PC-9 (cell line): ENCODE data around the gene CDYL2. TPM values are rescaled to one million over a fixed set of nuclear protein-coding genes. Genes with fewer than 3 reads are reported as not detected.

ENCODE experiments used
- BruUV-seq: library from RNA; stranded (reverse); fragments of 400-500 nt; replicated peaks from 2 replicates; lab custom pipeline; 2021; lab: Mats Ljungman, UMichigan
- CTCF ChIA-PET: fragments of 300-600 bp; sonication (Branson Sonifier 250); formaldehyde crosslinking; loops from one replicate; lab custom pipeline; 2022; ENCODE audit warnings: antibody characterized with exemption; lab: Charles Lee
- POLR2A ChIA-PET: fragments of 300-600 bp; sonication (Branson Sonifier 250); formaldehyde crosslinking; loops from one replicate; lab custom pipeline; 2022; ENCODE audit warnings: antibody characterized with exemption; ENCODE audit not compliant: unreplicated experiment; lab: Charles Lee
- DNase-seq, 2 experiments: peaks; one replicate each; pipeline versions ENCODE4 v3.0.0 to v3.0.0-alpha.2; 2015 to 2022; ENCODE audit warnings: mixed read lengths in 1 of 2
- H2AFZ ChIP-seq: fragments of 200-600 bp; sonication (generic); 2 replicates; pipeline ENCODE4 v1.8.1; 2017; ENCODE audit warnings: antibody characterized with exemption
- H3F3A ChIP-seq: fragments of 200-600 bp; sonication (generic); 2 replicates; pipeline ENCODE4 v1.8.1; 2017; ENCODE audit warnings: antibody characterized with exemption, mild to moderate bottlenecking, low read depth; ENCODE audit not compliant: insufficient read depth
- H3K27ac ChIP-seq: fragments of 200-600 bp; sonication (generic); 2 replicates; pipeline ENCODE4 v1.6.1; 2016; ENCODE audit warnings: mixed run types
- H3K27me3 ChIP-seq: fragments of 200-600 bp; sonication (generic); 2 replicates; pipeline ENCODE4 v1.6.1; 2016; ENCODE audit warnings: low read depth, mixed run types; ENCODE audit not compliant: insufficient read depth
- H3K36me3 ChIP-seq: fragments of 200-600 bp; sonication (generic); 2 replicates; pipeline ENCODE4 v1.6.1; 2016; ENCODE audit warnings: low read depth, mixed run types
- H3K4me1 ChIP-seq: fragments of 200-600 bp; sonication (generic); replicated peaks from 2 replicates; pipeline ENCODE4 v1.6.1; 2016; ENCODE audit warnings: mixed run types; ENCODE audit not compliant: insufficient read depth
- H3K4me2 ChIP-seq: fragments of 200-600 bp; sonication (generic); 2 replicates; pipeline ENCODE4 v1.6.1; 2017; ENCODE audit warnings: mixed run types
- H3K4me3 ChIP-seq: fragments of 200-600 bp; sonication (generic); 2 replicates; pipeline ENCODE4 v1.6.1; 2016; ENCODE audit warnings: mixed run types
- H3K79me2 ChIP-seq: fragments of 200-600 bp; sonication (generic); 2 replicates; pipeline ENCODE4 v1.6.1; 2017; ENCODE audit warnings: low read depth, mixed run types
- H3K9me2 ChIP-seq: fragments of 200-600 bp; sonication (generic); 2 replicates; pipeline ENCODE4 v1.8.1; 2017; ENCODE audit warnings: mild to moderate bottlenecking; ENCODE audit not compliant: insufficient read depth
- H3K9me3 ChIP-seq: fragments of 200-600 bp; sonication (generic); 2 replicates; pipeline ENCODE4 v1.8.1; 2016; ENCODE audit warnings: low read depth; ENCODE audit not compliant: insufficient read depth
- H4K20me1 ChIP-seq: fragments of 200-600 bp; sonication (generic); 2 replicates; pipeline ENCODE4 v1.8.1; 2017; ENCODE audit not compliant: insufficient read depth
- CTCF ChIP-seq: fragments of 200-600 bp; sonication (generic); conservative IDR thresholded peaks from 2 replicates; pipeline ENCODE4 v1.6.1; 2017; ENCODE audit warnings: mixed run types, antibody characterized with exemption, mild to moderate bottlenecking, moderate library complexity
- EZH2 ChIP-seq: fragments of 200-600 bp; sonication (generic); IDR thresholded peaks from 2 replicates; pipeline ENCODE4 v1.8.0; 2017; ENCODE audit warnings: antibody characterized with exemption, low read depth
- intact Hi-C: fragments of 100-400 bp; cut with micrococcal nuclease; formaldehyde crosslinking; loops from one replicate; pipeline ENCODE4 v1.10.0; 2022; ENCODE audit not compliant: unreplicated experiment
- total RNA-seq: library from RNA; stranded (reverse); gene quantifications from 2 replicates; pipeline ENCODE4 v1.2.3, GENCODE V29; 2021

The CDYL2 gene
- total RNA-seq, 1 experiment from 2014 or later = 3.3 TPM

DNA sequence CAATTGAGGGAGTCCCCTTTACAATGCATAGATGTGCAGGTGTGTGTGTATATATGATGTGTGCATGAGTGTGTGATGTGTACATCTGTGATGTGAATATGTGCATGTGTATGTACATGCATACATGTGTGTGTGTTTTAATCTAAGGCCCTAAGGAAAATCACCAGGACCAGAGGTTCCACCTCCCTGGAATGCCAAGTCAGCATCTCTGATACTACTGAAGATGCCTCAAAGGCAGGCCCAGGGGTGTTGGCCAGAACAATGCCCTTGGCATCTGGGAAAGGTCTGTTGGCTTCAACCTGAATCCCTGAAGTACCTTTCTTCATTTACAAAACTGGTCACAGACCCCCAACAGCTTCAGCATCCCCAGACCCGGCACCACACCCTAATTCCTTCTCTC, 129.5 kb downstream of the CDYL2 start:
- intact Hi-C loops = no loop called here
- no TSS peak for BruUV-seq
- no peaks in the 10 kb centered on the region for H3K36me3 ChIP-seq
- no peak overlapping the region for H2AFZ ChIP-seq
- H3F3A ChIP-seq = no peaks in the 10 kb centered on the region
- no peaks in the 10 kb centered on the region for H3K9me3 ChIP-seq
- H4K20me1 ChIP-seq = no peaks in the 10 kb centered on the region
- TF ChIP-seq CTCF = no peak
- TF ChIP-seq EZH2 = no peak
- H3K79me2 ChIP-seq = no peaks in the 10 kb centered on the region
- ChIA-PET POLR2A (no interaction called here), CTCF (no interaction called here)
- DNase-seq = no peak
- no peak overlapping the region for H3K4me2 ChIP-seq
- H3K27ac ChIP-seq = no peak overlapping the region
- no peaks in the 10 kb centered on the region for H3K4me1 ChIP-seq
- no peaks in the 10 kb centered on the region for H3K9me2 ChIP-seq
- H3K4me3 ChIP-seq = no peak overlapping the region
- peaks cover 37% of the 10 kb centered on the region for H3K27me3 ChIP-seq

- Histone ChIP-seq H4K20me1 (no peaks in the 10 kb centered on the region), H3K36me3 (no peaks in the 10 kb centered on the region), H3F3A (no peaks in the 10 kb centered on the region), H3K4me3 (no peak overlapping the region), H3K4me2 (no peak overlapping the region), H3K27me3 (peaks cover 54% of the 10 kb centered on the region), H3K27ac (no peak overlapping the region), H3K9me3 (no peaks in the 10 kb centered on the region), H3K9me2 (no peaks in the 10 kb centered on the region), H3K79me2 (no peaks in the 10 kb centered on the region), H2AFZ (no peak overlapping the region), H3K4me1 (no peaks in the 10 kb centered on the region)
- CTCF ChIA-PET = no interaction called here
- no peak for TF ChIP-seq EZH2
- no peak for TF ChIP-seq CTCF
- intact Hi-C loops = no loop called here
- no peak for DNase-seq
- POLR2A ChIA-PET = no interaction called here
- BruUV-seq = no TSS peak
Observed at GRCh38 chr16:80672379-80672778, 132.0 kb downstream of the CDYL2 start.

DNA sequence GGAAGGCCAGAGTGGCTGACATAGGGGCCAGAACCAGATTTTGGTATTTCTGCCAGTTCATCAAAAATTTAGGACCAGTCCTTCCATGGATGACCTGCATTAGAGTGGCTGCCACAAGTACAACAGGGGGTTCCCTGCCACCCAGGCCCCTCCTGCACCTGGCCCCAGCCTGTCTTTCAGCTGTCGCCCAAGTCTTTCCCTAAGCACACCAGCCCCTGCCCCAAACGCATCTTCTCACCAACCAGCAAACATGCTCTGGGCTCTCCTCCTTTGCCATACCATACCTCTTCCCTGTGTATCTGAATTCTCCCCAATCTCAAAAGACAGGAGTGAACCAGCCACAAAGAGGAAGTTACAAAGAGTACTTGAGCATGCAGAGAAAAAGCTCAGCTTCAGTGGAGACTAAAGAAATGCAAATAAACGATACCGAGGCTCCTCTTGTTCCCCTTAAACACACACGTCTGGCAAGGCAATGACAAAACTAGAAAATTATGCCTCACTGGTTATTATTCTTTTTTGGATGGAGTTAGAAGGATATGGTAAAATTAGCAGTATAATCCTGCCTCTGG, 133.0 kb downstream of the CDYL2 start:
- Histone ChIP-seq H3K4me2 (no peak overlapping the region), H3K79me2 (no peaks in the 10 kb centered on the region), H3F3A (no peaks in the 10 kb centered on the region), H3K36me3 (no peaks in the 10 kb centered on the region), H3K9me2 (no peaks in the 10 kb centered on the region), H3K4me3 (no peak overlapping the region), H3K9me3 (no peaks in the 10 kb centered on the region), H3K4me1 (no peaks in the 10 kb centered on the region), H2AFZ (no peak overlapping the region), H3K27me3 (peaks cover 61% of the 10 kb centered on the region), H4K20me1 (no peaks in the 10 kb centered on the region), H3K27ac (no peak overlapping the region)
- no peak for DNase-seq
- POLR2A ChIA-PET = no interaction called here
- intact Hi-C loops = no loop called here
- CTCF ChIA-PET = no interaction called here
- TF ChIP-seq CTCF = no peak
- TF ChIP-seq EZH2 = no peak
- BruUV-seq = no TSS peak
